Sigmoid colon (tissue), 4 donors: ENCODE results near the gene SNTB2.
"Not testable (repeated sequence)": the region's sequence is repeated elsewhere in the genome, so short reads cannot be mapped to it uniquely, and the experiment has no call there.

Experiments used
- EP300 ChIP-seq, 4 donors: sonication (generic); formaldehyde crosslinking; IDR thresholded peaks; one replicate each; pipeline ENCODE4 v1.6.1; 2017; ENCODE audit warnings: antibody characterized with exemption in 4 of 4
- POLR2AphosphoS5 ChIP-seq, 4 donors: sonication (generic); formaldehyde crosslinking; IDR thresholded peaks; one replicate each; pipeline ENCODE4 v1.6.1; 2017; ENCODE audit warnings: antibody characterized with exemption in 4 of 4
- TF ChIP-seq, protein P1 (sequence below), 4 experiments: fragments of 450-650 bp in 3 of 4; fragments of 200-600 bp in 1 of 4; IDR thresholded peaks; one replicate each; pipeline ENCODE4 v1.5.1; 2016 to 2019; ENCODE audit warnings: antibody characterized with exemption in 4 of 4, mild to moderate bottlenecking in 3 of 4, moderate library complexity in 2 of 4

DNA sequence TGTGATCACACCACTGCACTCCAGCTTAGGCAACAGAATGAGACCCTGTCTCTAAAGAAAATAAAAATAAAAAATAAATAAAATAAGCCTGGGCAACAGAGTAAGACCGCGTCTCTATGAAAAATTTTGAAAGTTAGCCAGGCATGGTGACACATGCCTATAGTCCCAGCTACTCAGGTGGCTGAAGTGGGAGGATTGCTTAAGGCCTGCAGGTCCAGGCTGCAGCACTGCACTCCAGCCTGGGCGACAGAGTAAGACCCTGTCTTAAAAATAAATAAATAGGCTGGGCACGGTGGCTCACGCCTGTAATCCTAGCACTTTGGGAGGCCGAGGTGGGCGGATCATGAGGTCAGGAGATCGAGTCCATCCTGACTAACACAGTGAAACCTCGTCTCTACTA is 104.7 kb downstream of the SNTB2 start:
- TF ChIP-seq, protein P1, sequence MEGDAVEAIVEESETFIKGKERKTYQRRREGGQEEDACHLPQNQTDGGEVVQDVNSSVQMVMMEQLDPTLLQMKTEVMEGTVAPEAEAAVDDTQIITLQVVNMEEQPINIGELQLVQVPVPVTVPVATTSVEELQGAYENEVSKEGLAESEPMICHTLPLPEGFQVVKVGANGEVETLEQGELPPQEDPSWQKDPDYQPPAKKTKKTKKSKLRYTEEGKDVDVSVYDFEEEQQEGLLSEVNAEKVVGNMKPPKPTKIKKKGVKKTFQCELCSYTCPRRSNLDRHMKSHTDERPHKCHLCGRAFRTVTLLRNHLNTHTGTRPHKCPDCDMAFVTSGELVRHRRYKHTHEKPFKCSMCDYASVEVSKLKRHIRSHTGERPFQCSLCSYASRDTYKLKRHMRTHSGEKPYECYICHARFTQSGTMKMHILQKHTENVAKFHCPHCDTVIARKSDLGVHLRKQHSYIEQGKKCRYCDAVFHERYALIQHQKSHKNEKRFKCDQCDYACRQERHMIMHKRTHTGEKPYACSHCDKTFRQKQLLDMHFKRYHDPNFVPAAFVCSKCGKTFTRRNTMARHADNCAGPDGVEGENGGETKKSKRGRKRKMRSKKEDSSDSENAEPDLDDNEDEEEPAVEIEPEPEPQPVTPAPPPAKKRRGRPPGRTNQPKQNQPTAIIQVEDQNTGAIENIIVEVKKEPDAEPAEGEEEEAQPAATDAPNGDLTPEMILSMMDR (IDR thresholded peaks at IDR 0.05): not testable (repeated sequence)
- TF ChIP-seq EP300, POLR2AphosphoS5 (IDR thresholded peaks at IDR 0.05): not testable (repeated sequence)
